Mesenchymal stem cell (in vitro differentiated cells and primary cell): Measurements from ENCODE around the gene AQP3.

ENCODE experiments used
- DNase-seq: peaks from one replicate; pipeline ENCODE4 v3.0.0-alpha.2; 2013
- H2AFZ ChIP-seq: one replicate; pipeline ENCODE4 v1.6.1; 2013; ENCODE audit warnings: low read depth, mild to moderate bottlenecking, control low read depth, inconsistent platforms, low read length, moderate library complexity
- H2AK5ac ChIP-seq: 2 replicates; pipeline ENCODE4 v1.6.1; 2013; ENCODE audit warnings: low read length, moderate library complexity, mild to moderate bottlenecking, inconsistent platforms; ENCODE audit not compliant: severe bottlenecking
- H2BK120ac ChIP-seq: one replicate; pipeline ENCODE4 v1.6.1; 2013; ENCODE audit warnings: low read depth, mild to moderate bottlenecking, inconsistent platforms, low read length, moderate library complexity
- H2BK12ac ChIP-seq, 2 experiments: one replicate each; pipeline ENCODE4 v1.6.1; 2013; ENCODE audit warnings: inconsistent platforms in 2 of 2, low read length in 2 of 2, mild to moderate bottlenecking in 2 of 2, moderate library complexity in 2 of 2, control low read depth in 1 of 2
- H2BK15ac ChIP-seq: one replicate; pipeline ENCODE4 v1.6.1; 2013; ENCODE audit warnings: mild to moderate bottlenecking, low read depth, inconsistent platforms; ENCODE audit not compliant: poor library complexity, severe bottlenecking
- H2BK5ac ChIP-seq: 2 replicates; pipeline ENCODE4 v1.6.1; 2013; ENCODE audit warnings: low read depth, mild to moderate bottlenecking, low read length, control low read depth, inconsistent platforms; ENCODE audit not compliant: poor library complexity, severe bottlenecking
- H3K14ac ChIP-seq, 2 experiments: one replicate each; pipeline ENCODE4 v1.6.1; 2013; ENCODE audit warnings: inconsistent platforms in 2 of 2, low read length in 2 of 2, control low read depth in 1 of 2, mild to moderate bottlenecking in 1 of 2, moderate library complexity in 1 of 2
- H3K18ac ChIP-seq, 2 experiments: one replicate each; pipeline ENCODE4 v1.6.1; 2013; ENCODE audit warnings: inconsistent platforms in 2 of 2, low read length in 2 of 2, control low read depth in 1 of 2, low read depth in 1 of 2, mild to moderate bottlenecking in 1 of 2
- H3K23ac ChIP-seq, 2 experiments: one replicate each; pipeline ENCODE4 v1.6.1; 2013; ENCODE audit warnings: inconsistent platforms in 2 of 2, low read length in 2 of 2, mild to moderate bottlenecking in 2 of 2, moderate library complexity in 2 of 2, control low read depth in 1 of 2
- H3K27ac ChIP-seq: 2 replicates; pipeline ENCODE4 v1.5.1; 2013; ENCODE audit warnings: mild to moderate bottlenecking, moderate library complexity, low read length, control low read depth, inconsistent platforms; ENCODE audit not compliant: poor library complexity, severe bottlenecking
- H3K27me3 ChIP-seq, 2 experiments: 2 replicates each; pipeline versions ENCODE4 v1.6.1 to v1.7.0; 2013; ENCODE audit warnings: low read length in 2 of 2, mild to moderate bottlenecking in 2 of 2, moderate library complexity in 2 of 2, control low read depth in 1 of 2, inconsistent platforms in 1 of 2; ENCODE audit not compliant: control insufficient read depth in 1 of 2, insufficient read depth in 1 of 2
- H3K36me3 ChIP-seq, 2 experiments: 2 replicates each; pipeline versions ENCODE4 v1.6.1 to v1.7.0; 2013; ENCODE audit warnings: low read length in 2 of 2, control low read depth in 1 of 2, inconsistent platforms in 1 of 2, low read depth in 1 of 2, mild to moderate bottlenecking in 1 of 2; ENCODE audit not compliant: insufficient read depth in 2 of 2, control insufficient read depth in 1 of 2
- H3K4ac ChIP-seq, 2 experiments: one replicate each; pipeline ENCODE4 v1.6.1; 2013; ENCODE audit warnings: inconsistent platforms in 2 of 2, low read length in 2 of 2, mild to moderate bottlenecking in 2 of 2, moderate library complexity in 2 of 2, control low read depth in 1 of 2, low read depth in 1 of 2
- H3K4me1 ChIP-seq: 2 replicates; pipeline ENCODE4 v1.6.1; 2013; ENCODE audit warnings: low read depth, low read length, control low read depth; ENCODE audit not compliant: control insufficient read depth, insufficient read depth
- H3K4me2 ChIP-seq: 2 replicates; pipeline ENCODE4 v1.6.1; 2013; ENCODE audit warnings: low read length, mild to moderate bottlenecking, inconsistent platforms; ENCODE audit not compliant: poor library complexity, severe bottlenecking
- H3K4me3 ChIP-seq, 2 experiments: 2 replicates each; pipeline versions ENCODE4 v1.5.1 to v1.7.0; 2013; ENCODE audit warnings: low read length in 2 of 2, mild to moderate bottlenecking in 2 of 2, control low read depth in 1 of 2, low read depth in 1 of 2; ENCODE audit not compliant: insufficient read depth in 1 of 2
- H3K79me1 ChIP-seq: replicated peaks from 2 replicates; pipeline ENCODE4 v1.6.1; 2013; ENCODE audit warnings: mild to moderate bottlenecking, control low read depth, low read length, inconsistent platforms; ENCODE audit not compliant: poor library complexity, severe bottlenecking
- H3K9ac ChIP-seq: 2 replicates; pipeline ENCODE4 v1.7.0; 2013; ENCODE audit warnings: mild to moderate bottlenecking, low read length, moderate library complexity
- H3K9me3 ChIP-seq: 2 replicates; pipeline ENCODE4 v1.7.0; 2013; ENCODE audit warnings: mild to moderate bottlenecking, low read length; ENCODE audit not compliant: control insufficient read depth
- H4K8ac ChIP-seq: one replicate; pipeline ENCODE4 v1.6.1; 2013; ENCODE audit warnings: inconsistent platforms, mild to moderate bottlenecking, low read length, moderate library complexity
- H4K91ac ChIP-seq: one replicate; pipeline ENCODE4 v1.6.1; 2013; ENCODE audit warnings: mild to moderate bottlenecking, low read length, inconsistent platforms
- WGBS: methylation state at CpG from one replicate; pipeline ENCODE4 v1.1.7; 2013; ENCODE audit warnings: mixed read lengths; 5-methylcytosine and 5-hydroxymethylcytosine counted together

AQP3 gene

GRCh38 chr9:33450621-33451146 lies 3.3 kb upstream of the AQP3 start:
- Histone ChIP-seq H2AFZ (no peak overlapping the region), H2BK5ac (no peak overlapping the region), H3K9me3 (no peaks in the 10 kb centered on the region), H4K91ac (no peak overlapping the region), H3K23ac (no peak overlapping the region), H3K9ac (no peak overlapping the region), H3K27ac (no peak overlapping the region), H3K18ac (no peak overlapping the region), H3K27me3 (peaks cover 0 to 16% of the 10 kb centered on the region in 2 experiments), H3K4me2 (no peak overlapping the region), H2AK5ac (no peak overlapping the region), H2BK120ac (no peak overlapping the region), H3K36me3 (no peaks in the 10 kb centered on the region), H2BK12ac (no peak overlapping the region), H3K4me3 (no peak overlapping the region), H3K4me1 (peaks cover 26% of the 10 kb centered on the region), H2BK15ac (no peak overlapping the region), H3K79me1 (no peaks in the 10 kb centered on the region), H3K14ac (no peak overlapping the region), H4K8ac (no peak overlapping the region), H3K4ac (no peak overlapping the region)
- no peak for DNase-seq
- WGBS, result 95% methylated on average over 4 of the region's 4 CpGs

DNA sequence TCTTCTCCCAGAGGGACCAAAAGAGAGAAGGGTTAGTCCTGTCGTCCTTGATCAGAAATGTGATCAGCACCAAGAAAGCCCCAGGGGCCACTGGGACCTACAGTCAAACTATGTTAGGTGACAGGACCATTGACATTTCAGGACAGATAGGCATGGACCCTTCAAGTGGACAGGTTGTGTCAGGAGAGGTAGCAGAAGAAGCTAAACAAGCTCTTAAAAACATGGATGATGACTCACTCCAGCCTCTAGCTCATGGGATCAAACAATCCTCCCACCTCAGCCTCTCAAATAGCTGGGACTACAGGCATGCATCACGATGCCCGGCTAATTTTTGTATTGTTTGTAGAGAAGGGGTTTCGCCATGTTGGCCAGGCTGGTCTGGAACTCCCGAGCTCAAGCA lies 2.3 kb upstream of the AQP3 start:
- no peak overlapping the region for H3K18ac ChIP-seq
- no peak for DNase-seq
- no peak overlapping the region for H3K23ac ChIP-seq
- no peak overlapping the region for H3K14ac ChIP-seq
- H2AK5ac ChIP-seq, result no peak overlapping the region
- no peak overlapping the region for H2AFZ ChIP-seq
- no peak overlapping the region for H4K8ac ChIP-seq
- H3K36me3 ChIP-seq, result no peaks in the 10 kb centered on the region
- no peak overlapping the region for H3K9ac ChIP-seq
- no peak overlapping the region for H2BK15ac ChIP-seq
- no peaks in the 10 kb centered on the region for H3K9me3 ChIP-seq
- no peak overlapping the region for H2BK5ac ChIP-seq
- H2BK12ac ChIP-seq, result no peak overlapping the region
- no peak overlapping the region for H2BK120ac ChIP-seq
- H3K4me2 ChIP-seq, result no peak overlapping the region
- WGBS, result 97% methylated on average over 3 of the region's 5 CpGs
- H3K27ac ChIP-seq, result no peak overlapping the region
- H3K27me3 ChIP-seq, result peaks cover 0 to 16% of the 10 kb centered on the region in 2 experiments
- H3K4ac ChIP-seq, result no peak overlapping the region
- no peak overlapping the region for H4K91ac ChIP-seq
- H3K4me3 ChIP-seq, result no peak overlapping the region
- peaks cover 28% of the 10 kb centered on the region for H3K4me1 ChIP-seq
- no peaks in the 10 kb centered on the region for H3K79me1 ChIP-seq

DNA sequence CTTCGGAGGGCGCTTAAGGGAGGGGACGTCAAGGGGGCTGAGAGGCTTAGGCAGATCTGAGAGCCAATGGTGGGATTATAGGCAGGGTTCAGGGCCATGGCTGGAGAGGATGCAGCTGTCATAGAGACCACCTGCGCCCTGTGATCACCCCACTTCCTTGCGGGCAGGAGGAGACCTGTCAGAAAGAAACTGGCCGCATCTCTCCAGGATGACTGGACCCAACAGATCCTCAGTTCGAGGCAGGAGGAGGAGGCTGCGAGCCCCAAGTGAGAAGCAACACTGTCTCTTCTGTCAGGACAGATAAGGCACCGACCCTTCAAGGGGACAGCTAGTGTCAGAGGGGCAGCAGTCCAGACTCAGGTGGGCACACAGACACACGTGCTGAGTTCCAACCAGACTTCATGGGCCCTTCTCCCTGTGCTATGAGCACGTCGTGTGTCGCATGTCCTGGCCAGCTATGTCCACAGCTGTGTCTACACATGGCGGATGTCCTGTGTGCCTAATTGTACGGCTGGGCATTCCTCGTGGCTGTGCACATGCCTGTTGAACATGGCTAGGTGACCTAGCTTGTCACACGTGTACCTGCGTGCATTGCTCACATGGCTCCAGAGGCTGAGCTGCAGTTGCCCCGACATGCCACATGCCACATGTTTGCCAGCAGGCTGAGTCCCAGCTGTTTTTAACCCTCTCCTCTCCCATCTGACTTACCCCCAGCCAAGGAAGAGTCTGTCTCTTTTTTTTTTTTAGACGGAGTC lies 583 bp upstream of the AQP3 start:
- no peaks in the 10 kb centered on the region for H3K36me3 ChIP-seq
- no peak overlapping the region for H3K14ac ChIP-seq
- no peak overlapping the region for H2BK120ac ChIP-seq
- H3K23ac ChIP-seq, result no peak overlapping the region
- no peak overlapping the region for H2AK5ac ChIP-seq
- DNase-seq, result no peak
- no peak overlapping the region for H2BK5ac ChIP-seq
- H3K9me3 ChIP-seq, result no peaks in the 10 kb centered on the region
- H3K4me1 ChIP-seq, result peaks cover 28% of the 10 kb centered on the region
- no peak overlapping the region for H3K27ac ChIP-seq
- H3K79me1 ChIP-seq, result no peaks in the 10 kb centered on the region
- H3K27me3 ChIP-seq, result peaks cover 0 to 16% of the 10 kb centered on the region in 2 experiments
- peak overlapping the region; percentile 66 for H3K4me2 ChIP-seq
- H3K18ac ChIP-seq, result no peak overlapping the region
- H2BK12ac ChIP-seq, result no peak overlapping the region
- WGBS, result 49% methylated on average over 20 of the region's 20 CpGs
- H3K9ac ChIP-seq, result peak overlapping the region; percentile 32
- no peak overlapping the region for H2AFZ ChIP-seq
- H4K91ac ChIP-seq, result peak overlapping the region; percentile 5
- peak overlapping the region; percentile 22 for H4K8ac ChIP-seq
- H3K4me3 ChIP-seq, result peak overlapping the region; percentile 36 to 52
- no peak overlapping the region for H2BK15ac ChIP-seq
- H3K4ac ChIP-seq, result no peak overlapping the region

DNA sequence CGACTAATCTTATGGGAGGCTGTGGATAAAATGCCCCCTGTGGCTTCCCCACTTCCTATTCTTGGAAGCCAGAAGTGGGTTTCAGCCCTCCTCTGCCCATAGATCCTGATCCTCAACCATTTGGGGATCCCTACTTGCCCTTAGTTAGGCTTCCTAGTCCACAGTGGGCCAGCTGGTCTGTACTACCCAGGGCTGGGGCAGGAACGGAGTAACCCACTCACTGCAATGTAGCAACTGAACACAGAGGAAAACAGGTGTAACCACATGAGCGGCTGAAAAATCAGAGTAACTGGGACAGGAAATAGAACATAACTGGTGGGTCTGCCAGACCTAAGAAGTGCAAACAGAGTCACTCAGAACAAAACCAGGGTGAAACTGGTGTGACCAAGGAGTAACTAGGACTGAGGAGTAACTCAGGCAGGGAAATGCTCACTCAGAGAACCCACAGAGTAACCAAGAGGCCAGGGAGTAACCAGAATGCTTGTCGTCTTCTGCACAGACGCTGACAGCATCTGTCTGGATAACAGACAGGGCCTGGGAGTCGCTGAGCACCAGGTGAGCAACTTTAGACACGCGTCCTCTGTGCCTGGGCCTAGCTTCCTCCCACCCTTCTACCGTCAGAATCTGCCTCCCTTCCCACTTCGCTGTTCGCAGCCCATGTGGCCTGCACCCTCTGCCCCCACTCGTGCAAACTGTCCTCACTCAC lies 1.0 kb downstream of the AQP3 start:
- H3K27ac ChIP-seq, result no peak overlapping the region
- no peak overlapping the region for H3K4me3 ChIP-seq
- H3K4me2 ChIP-seq, result no peak overlapping the region
- no peak overlapping the region for H4K91ac ChIP-seq
- H2BK5ac ChIP-seq, result no peak overlapping the region
- peak overlapping the region; percentile 12 for H2BK15ac ChIP-seq
- no peak overlapping the region for H3K23ac ChIP-seq
- H2AFZ ChIP-seq, result no peak overlapping the region
- H3K14ac ChIP-seq, result peak overlapping the region in 1 of 2 experiments; percentile 94
- peak; percentile 20 for DNase-seq
- H3K18ac ChIP-seq, result peak overlapping the region in 1 of 2 experiments; percentile 82
- peak overlapping the region; percentile 64 for H4K8ac ChIP-seq
- peak overlapping the region; percentile 53 for H2AK5ac ChIP-seq
- no peaks in the 10 kb centered on the region for H3K79me1 ChIP-seq
- H2BK120ac ChIP-seq, result no peak overlapping the region
- no peak overlapping the region for H3K9ac ChIP-seq
- H3K4ac ChIP-seq, result peak overlapping the region in 1 of 2 experiments; percentile 44
- peaks cover 0 to 21% of the 10 kb centered on the region in 2 experiments for H3K27me3 ChIP-seq
- H3K4me1 ChIP-seq, result peaks cover 24% of the 10 kb centered on the region
- WGBS, result 73% methylated on average over 12 of the region's 12 CpGs
- H3K36me3 ChIP-seq, result no peaks in the 10 kb centered on the region
- H2BK12ac ChIP-seq, result peak overlapping the region in 1 of 2 experiments; percentile 81
- no peaks in the 10 kb centered on the region for H3K9me3 ChIP-seq
